ENCODE measurements around the gene RGS1. TPM values are rescaled to one million over a fixed set of nuclear protein-coding genes. Genes with fewer than 3 reads are reported as not detected.

The RGS1 gene
- total RNA-seq, 1 experiment from 2014 or later, result not detected

- no peaks in the 10 kb centered on the region for H3K36me3 ChIP-seq (ENCODE audit: control insufficient read depth, insufficient read depth, low read length)
- no TSS peak for BruUV-seq (replicated peaks)
- no peak for DNase-seq (ENCODE audit: low read depth, low spot score)
- H3K27ac ChIP-seq (ENCODE audit: low read length), result no peak overlapping the region
- TF ChIP-seq REST (IDR thresholded peaks at IDR 0.05; ENCODE audit: insufficient read depth in 1 of 2, low read depth in 2 of 2, low read length in 1 of 2) (no peak), TCF7L2 (IDR thresholded peaks at IDR 0.05; ENCODE audit: low read depth, low read length) (no peak), POLR2AphosphoS5 (IDR thresholded peaks at IDR 0.05; ENCODE audit: low read depth, low read length) (no peak), SIN3A (IDR thresholded peaks at IDR 0.05; ENCODE audit: borderline replicate concordance, insufficient read depth, low read depth, low read length) (no peak), CTCF (IDR thresholded peaks at IDR 0.05) (no peak)
- intact Hi-C loops (cut with micrococcal nuclease; ENCODE audit: unreplicated experiment), result no loop called here
- ChIA-PET POLR2A (no interaction called here), CTCF (no interaction called here)
- no peaks in the 10 kb centered on the region for H3K27me3 ChIP-seq (ENCODE audit: control insufficient read depth, insufficient read depth, low read length)
- in situ Hi-C loops (cut with HindIII; ENCODE audit: low pct_unique_long_range_greater_than_20kb, low sequenced_read_pairs), result no loop called here
- H3K9me3 ChIP-seq (ENCODE audit: control insufficient read depth, insufficient read depth, low read depth, low read length), result no peaks in the 10 kb centered on the region
- H3K4me3 ChIP-seq (ENCODE audit: low read depth in 2 of 2, low read length in 2 of 2), result no peak overlapping the region
- no peak for ATAC-seq
- no peaks in the 10 kb centered on the region for H3K4me1 ChIP-seq (ENCODE audit: control insufficient read depth, insufficient read depth, low read length)
These were observed 24.7 kb downstream of the RGS1 start for GRCh38 chr1:192600275-192600674.

- BruUV-seq (replicated peaks), result no TSS peak
- H3K27ac ChIP-seq (ENCODE audit: low read length), result no peak overlapping the region
- no peaks in the 10 kb centered on the region for H3K36me3 ChIP-seq (ENCODE audit: control insufficient read depth, insufficient read depth, low read length)
- no peak for TF ChIP-seq SIN3A (IDR thresholded peaks at IDR 0.05; ENCODE audit: borderline replicate concordance, insufficient read depth, low read depth, low read length)
- H3K4me3 ChIP-seq (ENCODE audit: low read depth in 2 of 2, low read length in 2 of 2), result no peak overlapping the region
- ATAC-seq (no peak), DNase-seq (ENCODE audit: low read depth, low spot score) (no peak)
- POLR2A ChIA-PET, result no interaction called here
- H3K27me3 ChIP-seq (ENCODE audit: control insufficient read depth, insufficient read depth, low read length), result no peaks in the 10 kb centered on the region
- H3K4me1 ChIP-seq (ENCODE audit: control insufficient read depth, insufficient read depth, low read length), result no peaks in the 10 kb centered on the region
- in situ Hi-C loops (cut with HindIII; ENCODE audit: low pct_unique_long_range_greater_than_20kb, low sequenced_read_pairs), result no loop called here
- no peaks in the 10 kb centered on the region for H3K9me3 ChIP-seq (ENCODE audit: control insufficient read depth, insufficient read depth, low read depth, low read length)
- CTCF ChIA-PET, result no interaction called here
- intact Hi-C loops (cut with micrococcal nuclease; ENCODE audit: unreplicated experiment), result no loop called here
These were observed 25.6 kb downstream of the RGS1 start for GRCh38 chr1:192601143-192601542.

- CTCF ChIA-PET, result no interaction called here
- no peak for ATAC-seq
- no peak for DNase-seq (ENCODE audit: low read depth, low spot score)
These were observed 26.0 kb downstream of the RGS1 start for GRCh38 chr1:192601567-192601966.

More at GRCh38 chr1:192601567-192601966, 26.0 kb downstream of the RGS1 start:
- no peaks in the 10 kb centered on the region for H3K4me1 ChIP-seq (ENCODE audit: control insufficient read depth, insufficient read depth, low read length)
- intact Hi-C loops (cut with micrococcal nuclease; ENCODE audit: unreplicated experiment), result no loop called here
- no peak overlapping the region for H3K27ac ChIP-seq (ENCODE audit: low read length)
- no peaks in the 10 kb centered on the region for H3K9me3 ChIP-seq (ENCODE audit: control insufficient read depth, insufficient read depth, low read depth, low read length)
- BruUV-seq (replicated peaks), result no TSS peak
- H3K36me3 ChIP-seq (ENCODE audit: control insufficient read depth, insufficient read depth, low read length), result no peaks in the 10 kb centered on the region
- in situ Hi-C loops (cut with HindIII; ENCODE audit: low pct_unique_long_range_greater_than_20kb, low sequenced_read_pairs), result no loop called here
- TF ChIP-seq CTCF (IDR thresholded peaks at IDR 0.05) (no peak), TCF7L2 (IDR thresholded peaks at IDR 0.05; ENCODE audit: low read depth, low read length) (no peak), REST (IDR thresholded peaks at IDR 0.05; ENCODE audit: insufficient read depth in 1 of 2, low read depth in 2 of 2, low read length in 1 of 2) (no peak), SIN3A (IDR thresholded peaks at IDR 0.05; ENCODE audit: borderline replicate concordance, insufficient read depth, low read depth, low read length) (no peak), POLR2AphosphoS5 (IDR thresholded peaks at IDR 0.05; ENCODE audit: low read depth, low read length) (no peak)
- no peak overlapping the region for H3K4me3 ChIP-seq (ENCODE audit: low read depth in 2 of 2, low read length in 2 of 2)
- H3K27me3 ChIP-seq (ENCODE audit: control insufficient read depth, insufficient read depth, low read length), result no peaks in the 10 kb centered on the region
- POLR2A ChIA-PET, result no interaction called here

All from Panc1 (cell line).